ENCODE data around the gene ZNF668.
A peak's percentile ranks its signal among the peaks of the same experiment; 100 is the strongest.

Gene ZNF668

GRCh38 chr16:31052114-31052513 lies 21.9 kb downstream of the ZNF668 start:
- H3K4me3 ChIP-seq (ENCODE audit: low read length) = no peak overlapping the region
- TF ChIP-seq CTCF (conservative IDR thresholded peaks at IDR 0.05; ENCODE audit: low read length) = no peak
- DNase-seq (ENCODE audit: low read depth) = peak; percentile 91

- DNase-seq (ENCODE audit: low read depth) = peak; percentile 50
Observed at GRCh38 chr16:31050280-31051030, 23.6 kb downstream of the ZNF668 start.

GRCh38 chr16:31043898-31044481 lies 30.1 kb downstream of the ZNF668 start:
- no peak for DNase-seq (ENCODE audit: low read depth)
- no peak for TF ChIP-seq CTCF (conservative IDR thresholded peaks at IDR 0.05; ENCODE audit: low read length)
- no peak overlapping the region for H3K4me3 ChIP-seq (ENCODE audit: low read length)

More at GRCh38 chr16:31050280-31051030, 23.6 kb downstream of the ZNF668 start:
- H3K4me3 ChIP-seq (ENCODE audit: low read length) = no peak overlapping the region
- no peak for TF ChIP-seq CTCF (conservative IDR thresholded peaks at IDR 0.05; ENCODE audit: low read length)

- no peak for TF ChIP-seq CTCF (conservative IDR thresholded peaks at IDR 0.05; ENCODE audit: low read length)
- no peak for DNase-seq (ENCODE audit: low read depth)
- no peak overlapping the region for H3K4me3 ChIP-seq (ENCODE audit: low read length)
Observed at GRCh38 chr16:31043352-31043751, 30.7 kb downstream of the ZNF668 start.

GRCh38 chr16:31042866-31043265 lies 31.2 kb downstream of the ZNF668 start:
- no peak for TF ChIP-seq CTCF (conservative IDR thresholded peaks at IDR 0.05; ENCODE audit: low read length)
- no peak for DNase-seq (ENCODE audit: low read depth)
- no peak overlapping the region for H3K4me3 ChIP-seq (ENCODE audit: low read length)

- no peak overlapping the region for H3K4me3 ChIP-seq (ENCODE audit: low read length)
- no peak for TF ChIP-seq CTCF (conservative IDR thresholded peaks at IDR 0.05; ENCODE audit: low read length)
- no peak for DNase-seq (ENCODE audit: low read depth)
Observed at GRCh38 chr16:31038993-31039392, 35.0 kb downstream of the ZNF668 start.

GRCh38 chr16:31036691-31037090 lies 37.3 kb downstream of the ZNF668 start:
- H3K4me3 ChIP-seq (ENCODE audit: low read length) = no peak overlapping the region
- TF ChIP-seq CTCF (conservative IDR thresholded peaks at IDR 0.05; ENCODE audit: low read length) = no peak
- no peak for DNase-seq (ENCODE audit: low read depth)
